HFF-Myc (cell line): Measurements from ENCODE around the gene TBC1D22A.

Experiments
- DNase-seq: peaks from one replicate; pipeline ENCODE4 v3.0.0-alpha.2; 2011; ENCODE audit warnings: low read depth; ENCODE audit errors: extremely low read depth
- H3K4me3 ChIP-seq: replicated peaks from 2 replicates; pipeline ENCODE4 v1.5.1; 2011; ENCODE audit warnings: low read depth, mild to moderate bottlenecking, control low read depth, low read length
- CTCF ChIP-seq: IDR thresholded peaks from 2 replicates; pipeline ENCODE4 v1.5.1; 2012; ENCODE audit warnings: mild to moderate bottlenecking, low read depth, low read length, control low read depth; ENCODE audit errors: missing control alignments

TBC1D22A gene

GRCh38 chr22:47095395-47096122, 333.1 kb downstream of the TBC1D22A start:
- TF ChIP-seq CTCF = no peak
- H3K4me3 ChIP-seq = no peak overlapping the region
- DNase-seq = no peak

GRCh38 chr22:47098121-47098520, 335.7 kb downstream of the TBC1D22A start:
- DNase-seq = no peak
- TF ChIP-seq CTCF = no peak
- H3K4me3 ChIP-seq = no peak overlapping the region

GRCh38 chr22:47098554-47098953, 336.1 kb downstream of the TBC1D22A start:
- DNase-seq = no peak
- H3K4me3 ChIP-seq = no peak overlapping the region
- no peak for TF ChIP-seq CTCF

- DNase-seq = no peak
- TF ChIP-seq CTCF = no peak
- H3K4me3 ChIP-seq = no peak overlapping the region
Observed at GRCh38 chr22:47100019-47100418, 337.6 kb downstream of the TBC1D22A start.

- no peak for DNase-seq
- no peak overlapping the region for H3K4me3 ChIP-seq
- no peak for TF ChIP-seq CTCF
Observed at GRCh38 chr22:47100646-47101200, 338.3 kb downstream of the TBC1D22A start.

- H3K4me3 ChIP-seq = no peak overlapping the region
- TF ChIP-seq CTCF = no peak
- no peak for DNase-seq
Observed at GRCh38 chr22:47101321-47101885, 339.0 kb downstream of the TBC1D22A start.

GRCh38 chr22:47102081-47102480, 339.6 kb downstream of the TBC1D22A start:
- no peak overlapping the region for H3K4me3 ChIP-seq
- TF ChIP-seq CTCF = no peak
- DNase-seq = no peak
